ENCODE results near the gene ARMC3. TPM values are rescaled to one million over a fixed set of nuclear protein-coding genes. Genes with fewer than 3 reads are reported as not detected.

The ARMC3 gene
- total RNA-seq, 4 donors from 2014 or later: 2.0 TPM; not detected in 3

DNA sequence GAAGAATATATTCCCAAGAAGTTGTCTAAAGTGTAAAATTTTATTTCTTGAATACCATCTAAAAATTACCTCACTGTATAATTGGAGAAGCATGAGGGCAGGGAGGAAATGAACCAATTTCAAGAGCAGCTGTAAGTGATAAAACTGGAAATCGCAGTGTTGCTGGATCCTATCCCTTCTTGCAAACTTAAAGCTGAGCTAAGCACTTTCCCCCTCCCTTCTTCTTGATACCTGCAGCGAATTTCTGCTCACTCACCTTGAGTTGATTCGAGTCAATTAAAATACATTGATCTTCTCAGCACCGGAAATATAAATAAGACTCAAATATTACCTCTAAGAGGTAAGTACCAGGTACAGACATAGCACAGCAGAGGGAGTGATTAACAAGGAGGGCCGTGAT is 65.5 kb downstream of the ARMC3 start:
- Histone ChIP-seq H3K4me3 (no peak overlapping the region), H3K4me1 (no peaks in the 10 kb centered on the region), H3K27me3 (peaks cover 10% of the 10 kb centered on the region), H3K27ac (no peak overlapping the region), H3K9me3 (no peaks in the 10 kb centered on the region), H3K36me3 (no peaks in the 10 kb centered on the region)
- WGBS: 73% methylated on average over 5 of the region's 5 CpGs
- no peak for DNase-seq (ENCODE audit: low spot score in 2 of 2)
- TF ChIP-seq, protein P1, sequence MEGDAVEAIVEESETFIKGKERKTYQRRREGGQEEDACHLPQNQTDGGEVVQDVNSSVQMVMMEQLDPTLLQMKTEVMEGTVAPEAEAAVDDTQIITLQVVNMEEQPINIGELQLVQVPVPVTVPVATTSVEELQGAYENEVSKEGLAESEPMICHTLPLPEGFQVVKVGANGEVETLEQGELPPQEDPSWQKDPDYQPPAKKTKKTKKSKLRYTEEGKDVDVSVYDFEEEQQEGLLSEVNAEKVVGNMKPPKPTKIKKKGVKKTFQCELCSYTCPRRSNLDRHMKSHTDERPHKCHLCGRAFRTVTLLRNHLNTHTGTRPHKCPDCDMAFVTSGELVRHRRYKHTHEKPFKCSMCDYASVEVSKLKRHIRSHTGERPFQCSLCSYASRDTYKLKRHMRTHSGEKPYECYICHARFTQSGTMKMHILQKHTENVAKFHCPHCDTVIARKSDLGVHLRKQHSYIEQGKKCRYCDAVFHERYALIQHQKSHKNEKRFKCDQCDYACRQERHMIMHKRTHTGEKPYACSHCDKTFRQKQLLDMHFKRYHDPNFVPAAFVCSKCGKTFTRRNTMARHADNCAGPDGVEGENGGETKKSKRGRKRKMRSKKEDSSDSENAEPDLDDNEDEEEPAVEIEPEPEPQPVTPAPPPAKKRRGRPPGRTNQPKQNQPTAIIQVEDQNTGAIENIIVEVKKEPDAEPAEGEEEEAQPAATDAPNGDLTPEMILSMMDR (IDR thresholded peaks at IDR 0.05): no peak
- TF ChIP-seq POLR2A (IDR thresholded peaks at IDR 0.05): no peak
- TF ChIP-seq EP300 (IDR thresholded peaks at IDR 0.05): no peak
- TF ChIP-seq POLR2AphosphoS5 (IDR thresholded peaks at IDR 0.05): no peak

- Histone ChIP-seq H3K9me3 (no peaks in the 10 kb centered on the region), H3K36me3 (no peaks in the 10 kb centered on the region), H3K4me3 (no peak overlapping the region), H3K27me3 (peaks cover 29% of the 10 kb centered on the region), H3K27ac (no peak overlapping the region), H3K4me1 (no peaks in the 10 kb centered on the region)
- 9% methylated on average over 2 of the region's 2 CpGs for WGBS
- TF ChIP-seq POLR2A (IDR thresholded peaks at IDR 0.05): no peak
- no peak for TF ChIP-seq POLR2AphosphoS5 (IDR thresholded peaks at IDR 0.05)
- no peak for TF ChIP-seq EP300 (IDR thresholded peaks at IDR 0.05)
- TF ChIP-seq, protein P1 (IDR thresholded peaks at IDR 0.05): no peak
- no peak for DNase-seq (ENCODE audit: low spot score in 2 of 2)
Observed at GRCh38 chr10:22997096-22997495, 69.2 kb downstream of the ARMC3 start.

GRCh38 chr10:22998091-22998490 is 70.2 kb downstream of the ARMC3 start:
- Histone ChIP-seq H3K27ac (no peak overlapping the region), H3K9me3 (no peaks in the 10 kb centered on the region), H3K4me3 (no peak overlapping the region), H3K27me3 (peaks cover 29% of the 10 kb centered on the region), H3K36me3 (no peaks in the 10 kb centered on the region), H3K4me1 (no peaks in the 10 kb centered on the region)
- no peak for TF ChIP-seq POLR2A (IDR thresholded peaks at IDR 0.05)
- no peak for TF ChIP-seq EP300 (IDR thresholded peaks at IDR 0.05)
- TF ChIP-seq, protein P1 (IDR thresholded peaks at IDR 0.05): no peak
- no peak for TF ChIP-seq POLR2AphosphoS5 (IDR thresholded peaks at IDR 0.05)
- no peak for DNase-seq (ENCODE audit: low spot score in 2 of 2)
- 91% methylated on average over 12 of the region's 12 CpGs for WGBS

- Histone ChIP-seq H3K4me1 (no peaks in the 10 kb centered on the region), H3K27me3 (peaks cover 37% of the 10 kb centered on the region), H3K9me3 (no peaks in the 10 kb centered on the region), H3K4me3 (no peak overlapping the region), H3K36me3 (no peaks in the 10 kb centered on the region), H3K27ac (no peak overlapping the region)
- WGBS: 67% methylated on average over 2 of the region's 2 CpGs
- no peak for DNase-seq (ENCODE audit: low spot score in 2 of 2)
- TF ChIP-seq EP300 (IDR thresholded peaks at IDR 0.05): no peak
- TF ChIP-seq, protein P1 (IDR thresholded peaks at IDR 0.05): no peak
- TF ChIP-seq POLR2AphosphoS5 (IDR thresholded peaks at IDR 0.05): no peak
- no peak for TF ChIP-seq POLR2A (IDR thresholded peaks at IDR 0.05)
Observed at GRCh38 chr10:22999942-23000341, 72.1 kb downstream of the ARMC3 start.

DNA sequence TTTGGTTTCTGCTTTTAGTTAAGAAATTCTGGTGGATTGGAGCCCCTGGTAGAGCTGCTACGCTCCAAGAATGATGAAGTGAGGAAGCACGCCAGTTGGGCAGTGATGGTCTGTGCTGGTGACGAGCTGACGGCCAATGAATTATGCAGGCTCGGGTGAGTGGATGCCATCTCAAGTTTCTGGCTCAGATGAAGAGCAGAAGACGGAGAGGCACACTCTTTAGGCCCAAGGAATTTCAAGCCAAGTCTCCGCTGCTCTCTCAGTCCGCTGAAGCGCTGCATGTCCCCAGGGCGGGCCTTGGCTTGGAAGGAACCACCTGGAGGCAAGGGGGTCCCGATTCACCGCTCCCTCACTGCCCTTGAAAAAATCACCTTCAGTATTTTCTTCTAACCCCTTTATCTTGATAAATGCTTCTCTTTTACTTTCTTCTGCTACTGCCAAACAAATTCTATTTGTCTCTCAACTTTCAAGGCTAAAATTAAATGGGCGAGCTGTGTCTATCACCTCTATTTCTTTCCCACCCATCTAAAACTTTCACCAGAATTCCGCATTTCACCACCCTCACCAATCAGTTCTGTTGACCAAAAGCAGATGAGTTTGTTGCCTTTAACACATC is 74.2 kb downstream of the ARMC3 start:
- Histone ChIP-seq H3K36me3 (no peaks in the 10 kb centered on the region), H3K27me3 (peaks cover 31% of the 10 kb centered on the region), H3K4me1 (no peaks in the 10 kb centered on the region), H3K27ac (no peak overlapping the region), H3K9me3 (no peaks in the 10 kb centered on the region), H3K4me3 (no peak overlapping the region)
- no peak for DNase-seq (ENCODE audit: low spot score in 2 of 2)
- WGBS: 68% methylated on average over 14 of the region's 14 CpGs
- TF ChIP-seq POLR2A (IDR thresholded peaks at IDR 0.05) (no peak), POLR2AphosphoS5 (IDR thresholded peaks at IDR 0.05) (no peak), EP300 (IDR thresholded peaks at IDR 0.05) (no peak)
- TF ChIP-seq, protein P1 (IDR thresholded peaks at IDR 0.05): no peak

Measured in suprapubic skin (tissue), 4 donors.